GM19239 (cell line): ENCODE data around the gene OR6Y1.
A peak's percentile ranks its signal among the peaks of the same experiment; 100 is the strongest.

Experiments
- DNase-seq: peaks from one replicate; pipeline ENCODE4 v3.0.0; 2011; ENCODE audit warnings: low spot score; ENCODE audit not compliant: insufficient read length
- FAIRE-seq: peaks from 2 replicates; lab custom pipeline; 2011; peaks lifted over from hg19 to GRCh38; lab: Jason Lieb, UNC

OR6Y1 gene

DNA sequence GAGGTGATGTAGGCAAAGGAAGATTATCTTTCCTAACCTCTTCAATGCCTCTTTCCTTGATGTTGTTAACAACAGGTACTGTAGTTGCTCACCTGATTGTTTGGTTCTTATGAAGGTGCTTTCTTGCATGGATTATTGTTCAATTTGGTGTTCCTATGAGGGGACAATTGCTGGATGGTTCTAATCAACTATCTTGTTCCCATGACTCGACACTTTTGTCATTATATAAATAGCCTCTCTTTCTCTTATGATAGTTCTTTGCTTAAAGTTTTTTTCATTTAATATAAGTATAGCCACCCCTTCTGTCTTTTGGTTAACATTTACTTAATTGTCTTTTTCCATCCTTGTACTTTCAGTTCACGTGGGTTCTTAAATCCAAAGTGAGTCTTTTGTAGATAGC, 46.7 kb downstream of the OR6Y1 start:
- FAIRE-seq (no peak), DNase-seq (no peak)

- FAIRE-seq = peak; percentile 48
- peak; percentile 1 for DNase-seq
These were observed 47.7 kb downstream of the OR6Y1 start for GRCh38 chr1:158506369-158506987.

GRCh38 chr1:158496374-158496773, 57.8 kb downstream of the OR6Y1 start:
- DNase-seq (no peak), FAIRE-seq (no peak)

DNA sequence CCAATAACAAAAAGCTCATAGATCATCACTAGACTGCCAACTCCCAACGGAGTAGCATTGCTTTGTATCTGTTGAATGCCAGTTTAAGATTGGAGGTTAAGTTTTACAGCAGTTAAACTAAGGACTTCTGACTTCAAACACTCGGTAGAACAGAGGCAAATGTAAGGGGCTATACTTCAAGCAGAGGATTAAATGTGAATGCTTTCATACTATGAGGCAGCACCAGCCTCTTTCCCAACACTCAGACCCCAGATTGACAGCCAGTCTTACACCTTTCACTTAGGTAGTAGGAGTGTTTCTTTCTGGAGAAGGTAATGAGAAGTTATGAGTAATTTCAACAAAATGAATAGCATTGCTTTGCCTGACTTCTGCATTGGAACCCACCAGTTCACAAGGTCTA, 59.4 kb downstream of the OR6Y1 start:
- DNase-seq (no peak), FAIRE-seq (no peak)
